ENCODE results near the gene GPR156.
"Not testable (repeated sequence)": the region's sequence is repeated elsewhere in the genome, so short reads cannot be mapped to it uniquely, and the experiment has no call there.

The GPR156 gene

GRCh38 chr3:120284747-120285507 lies at the start of gene GPR156:
Gene GPR156 (minus strand): TSS chr3:120285222. CDS start chr3:120244098, 41,124 bp downstream.
- DNase-seq = peak; percentile 37

GRCh38 chr3:120332646-120333045 lies 47.6 kb upstream of the GPR156 start:
- no peak for DNase-seq

GRCh38 chr3:120331076-120331475 lies 46.1 kb upstream of the GPR156 start:
- no peak for DNase-seq

- no peak for DNase-seq
Observed at GRCh38 chr3:120326784-120327183, 41.8 kb upstream of the GPR156 start.

GRCh38 chr3:120324190-120324589 lies 39.2 kb upstream of the GPR156 start:
- no peak for DNase-seq

GRCh38 chr3:120323761-120324160 lies 38.7 kb upstream of the GPR156 start:
- not testable (repeated sequence) for DNase-seq

- DNase-seq = no peak
Observed at GRCh38 chr3:120311863-120312794, 27.1 kb upstream of the GPR156 start.

GRCh38 chr3:120306519-120307455 lies 21.8 kb upstream of the GPR156 start:
- DNase-seq = no peak

- DNase-seq = no peak
Observed at GRCh38 chr3:120304616-120305015, 19.6 kb upstream of the GPR156 start.

- no peak for DNase-seq
Observed at GRCh38 chr3:120302361-120302760, 17.3 kb upstream of the GPR156 start.

GRCh38 chr3:120300971-120301370 lies 15.9 kb upstream of the GPR156 start:
- no peak for DNase-seq

GRCh38 chr3:120299403-120299802 lies 14.4 kb upstream of the GPR156 start:
- DNase-seq = no peak

GRCh38 chr3:120298996-120299395 lies 14.0 kb upstream of the GPR156 start:
- no peak for DNase-seq

- DNase-seq = peak; percentile 8
Observed at GRCh38 chr3:120291552-120291951, 6.5 kb upstream of the GPR156 start.

GRCh38 chr3:120289636-120290035 lies 4.6 kb upstream of the GPR156 start:
- no peak for DNase-seq

GRCh38 chr3:120286465-120286864 lies 1.4 kb upstream of the GPR156 start:
- no peak for DNase-seq

GRCh38 chr3:120285508-120285841 lies 453 bp upstream of the GPR156 start:
- no peak for DNase-seq

GRCh38 chr3:120281261-120281660 lies 3.8 kb downstream of the GPR156 start:
- DNase-seq = no peak

GRCh38 chr3:120280566-120280965 lies 4.5 kb downstream of the GPR156 start:
- no peak for DNase-seq

GRCh38 chr3:120280026-120280425 lies 5.0 kb downstream of the GPR156 start:
- DNase-seq = no peak

GRCh38 chr3:120276767-120277166 lies 8.3 kb downstream of the GPR156 start:
- no peak for DNase-seq

- no peak for DNase-seq
Observed at GRCh38 chr3:120275618-120276017, 9.4 kb downstream of the GPR156 start.

- no peak for DNase-seq
Observed at GRCh38 chr3:120274739-120275167, 10.3 kb downstream of the GPR156 start.
